Ovary (tissue), 9 donors: ENCODE results near the gene PIRT. TPM values are rescaled to one million over a fixed set of nuclear protein-coding genes. Genes with fewer than 3 reads are reported as not detected.

Experiments
- DNase-seq, 5 donors: peaks; one replicate each; pipeline ENCODE4 v3.0.0-alpha.2; 2019 to 2020
- H3K27ac ChIP-seq, 2 donors: fragments of 200-600 bp; one replicate each; pipeline versions ENCODE4 v1.5.1 to v1.8.0; 2019 to 2022
- H3K27me3 ChIP-seq: fragments of 200-600 bp; one replicate; pipeline ENCODE4 v1.8.0; 2022
- H3K36me3 ChIP-seq: fragments of 200-600 bp; sonication (generic); one replicate; pipeline ENCODE4 v1.5.1; 2019
- H3K4me1 ChIP-seq: one replicate; pipeline ENCODE4 v1.8.1; 2013; ENCODE audit warnings: mild to moderate bottlenecking, moderate library complexity; ENCODE audit not compliant: insufficient read depth
- H3K4me3 ChIP-seq: fragments of 200-600 bp; sonication (generic); one replicate; pipeline ENCODE4 v1.5.1; 2017
- H3K9me3 ChIP-seq, 2 donors: fragments of 200-600 bp in 1 of 2; sonication (generic) in 1 of 2; one replicate each; pipeline versions ENCODE4 v1.5.1 to v1.8.1; 2013 to 2019; ENCODE audit warnings: mild to moderate bottlenecking in 1 of 2, moderate library complexity in 1 of 2
- EP300 ChIP-seq: sonication (generic); formaldehyde crosslinking; IDR thresholded peaks from one replicate; pipeline ENCODE4 v1.6.1; 2017; ENCODE audit warnings: antibody characterized with exemption
- POLR2A ChIP-seq: fragments of 450-650 bp; IDR thresholded peaks from one replicate; pipeline ENCODE4 v1.6.1; 2017; ENCODE audit warnings: antibody characterized with exemption, mild to moderate bottlenecking, moderate library complexity
- WGBS, 3 donors: extraction: QIAGEN DNeasy Blood & Tissue Kit in 1 of 3; methylation state at CpG; one replicate each; pipeline versions ENCODE4 v1.1.5 to v1.1.7; 2013 to 2017; 5-methylcytosine and 5-hydroxymethylcytosine counted together
- intact Hi-C, 4 donors: fragments of 100-400 bp; cut with DNase I; formaldehyde crosslinking; loops; one replicate each; pipeline versions ENCODE4 v1.11.0 to v1.15.1; 2022 to 2023
- polyA plus RNA-seq, 2 donors: library from polyadenylated mRNA; stranded (reverse); fragments of 200-250 nt in 1 of 2; fragments of 350-450 nt in 1 of 2; fragmentation: Illumina TruSeq in 1 of 2; extraction: RNeasy Lipid Tissue Mini Kit (QIAGEN cat#74804) in 1 of 2; gene quantifications; one replicate each; pipeline ENCODE4 v1.2.3, GENCODE V29; 2013 to 2014
- total RNA-seq, 7 donors: library from RNA; depleted of rRNA in 2 of 7; stranded (reverse); fragments of >200 nt in 2 of 7; fragmentation: NEBNext Ultra II Directional in 3 of 7; extraction: Animal tissue kit (Norgen Biotek cat#: 25700) in 3 of 7; gene quantifications; one replicate each; pipeline versions ENCODE4 v1.1.0 to v1.2.4, GENCODE V29; 2016 to 2023
- TF ChIP-seq, protein P1 (sequence below), 3 donors: fragments of 450-650 bp in 2 of 3; fragments of 200-600 bp in 1 of 3; IDR thresholded peaks; one replicate each; pipeline versions ENCODE4 v1.5.1 to v1.8.0; 2016 to 2022; ENCODE audit warnings: antibody characterized with exemption in 3 of 3, mild to moderate bottlenecking in 1 of 3
- donor health status: DM: no; HTN: no; CAD: no; lungs with moderate emphysema.
- donor health status: DM: no; HTN: no; CAD: no.
- donor health status: Bipolar disorder and iron deficiency.
- donor health status: DM: yes; HTN: yes; CAD: no.
- donor health status: DM: no; HTN: no; CAD: no.
- donor health status: DM: yes; HTN: yes; CAD: no.

PIRT gene
- total and polyA plus RNA-seq, 9 donors: not detected

DNA sequence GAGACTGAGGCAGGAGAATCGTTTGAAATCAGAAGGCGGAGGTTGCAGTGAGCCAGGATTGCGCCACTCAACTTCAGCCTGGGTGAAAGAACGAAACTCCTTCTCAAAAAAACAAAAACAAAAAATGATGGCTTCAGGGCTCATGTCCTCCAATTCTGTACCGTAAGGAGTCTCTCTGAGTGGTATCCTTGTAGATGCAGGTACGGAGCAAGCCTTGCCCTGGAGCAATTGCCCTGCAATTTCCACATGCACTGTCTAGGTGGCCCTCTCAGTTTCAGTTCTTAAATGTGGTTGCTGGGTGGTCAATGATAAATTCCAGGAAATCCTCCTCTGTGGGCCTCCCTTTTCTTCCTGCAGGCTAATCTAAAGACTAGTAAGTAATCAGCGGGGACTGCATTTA, 44.6 kb downstream of the PIRT start:
- Histone ChIP-seq H3K27ac (no peak overlapping the region), H3K9me3 (no peaks in the 10 kb centered on the region), H3K27me3 (no peaks in the 10 kb centered on the region), H3K36me3 (no peaks in the 10 kb centered on the region), H3K4me3 (no peak overlapping the region), H3K4me1 (peaks cover 16% of the 10 kb centered on the region)
- intact Hi-C loops: loop anchor here in 1 of 4 donors (5.0 kb wide), 1 partner anchor 34 kb away; no protein-coding TSS in a partner anchor
- WGBS, 3 donors: 92 to 94% (median 92%) methylated on average over 7 of the region's 7 CpGs
- no peak for TF ChIP-seq POLR2A
- DNase-seq: no peak

DNA sequence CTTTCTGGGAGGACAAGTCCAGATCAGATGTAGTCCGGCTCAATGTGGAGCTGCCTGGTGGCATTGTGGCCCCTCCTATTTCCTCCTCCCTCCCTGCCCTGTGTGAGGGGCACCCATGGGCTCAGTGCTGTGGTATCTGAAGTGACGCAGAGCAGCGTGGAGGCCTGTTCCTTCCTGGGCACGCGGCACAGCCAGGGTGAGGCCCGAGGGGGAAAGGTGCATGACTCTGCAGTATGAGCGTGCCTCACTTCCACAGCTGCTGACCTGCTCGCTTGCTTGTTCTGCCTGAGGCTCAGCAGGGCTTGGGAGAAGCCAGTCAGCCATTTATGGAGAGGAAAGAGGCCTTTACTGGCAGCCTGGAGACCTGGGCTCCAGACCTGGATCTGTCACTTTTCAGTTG, 45.7 kb downstream of the PIRT start:
- no peak overlapping the region for H3K27ac ChIP-seq
- H3K4me1 ChIP-seq: peaks cover 12% of the 10 kb centered on the region
- H3K4me3 ChIP-seq: no peak overlapping the region
- no peaks in the 10 kb centered on the region for H3K36me3 ChIP-seq
- TF ChIP-seq EP300 (no peak), POLR2A (no peak)
- TF ChIP-seq, protein P1, sequence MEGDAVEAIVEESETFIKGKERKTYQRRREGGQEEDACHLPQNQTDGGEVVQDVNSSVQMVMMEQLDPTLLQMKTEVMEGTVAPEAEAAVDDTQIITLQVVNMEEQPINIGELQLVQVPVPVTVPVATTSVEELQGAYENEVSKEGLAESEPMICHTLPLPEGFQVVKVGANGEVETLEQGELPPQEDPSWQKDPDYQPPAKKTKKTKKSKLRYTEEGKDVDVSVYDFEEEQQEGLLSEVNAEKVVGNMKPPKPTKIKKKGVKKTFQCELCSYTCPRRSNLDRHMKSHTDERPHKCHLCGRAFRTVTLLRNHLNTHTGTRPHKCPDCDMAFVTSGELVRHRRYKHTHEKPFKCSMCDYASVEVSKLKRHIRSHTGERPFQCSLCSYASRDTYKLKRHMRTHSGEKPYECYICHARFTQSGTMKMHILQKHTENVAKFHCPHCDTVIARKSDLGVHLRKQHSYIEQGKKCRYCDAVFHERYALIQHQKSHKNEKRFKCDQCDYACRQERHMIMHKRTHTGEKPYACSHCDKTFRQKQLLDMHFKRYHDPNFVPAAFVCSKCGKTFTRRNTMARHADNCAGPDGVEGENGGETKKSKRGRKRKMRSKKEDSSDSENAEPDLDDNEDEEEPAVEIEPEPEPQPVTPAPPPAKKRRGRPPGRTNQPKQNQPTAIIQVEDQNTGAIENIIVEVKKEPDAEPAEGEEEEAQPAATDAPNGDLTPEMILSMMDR (IDR thresholded peaks at IDR 0.05): no peak
- 87 to 96% (median 91%) methylated on average over 8 of the region's 8 CpGs for WGBS, 3 donors
- intact Hi-C loops: loop anchor here in 1 of 4 donors (5.0 kb wide), 1 partner anchor 35 kb away; no protein-coding TSS in a partner anchor
- no peaks in the 10 kb centered on the region for H3K27me3 ChIP-seq
- no peak for DNase-seq
- no peaks in the 10 kb centered on the region for H3K9me3 ChIP-seq

DNA sequence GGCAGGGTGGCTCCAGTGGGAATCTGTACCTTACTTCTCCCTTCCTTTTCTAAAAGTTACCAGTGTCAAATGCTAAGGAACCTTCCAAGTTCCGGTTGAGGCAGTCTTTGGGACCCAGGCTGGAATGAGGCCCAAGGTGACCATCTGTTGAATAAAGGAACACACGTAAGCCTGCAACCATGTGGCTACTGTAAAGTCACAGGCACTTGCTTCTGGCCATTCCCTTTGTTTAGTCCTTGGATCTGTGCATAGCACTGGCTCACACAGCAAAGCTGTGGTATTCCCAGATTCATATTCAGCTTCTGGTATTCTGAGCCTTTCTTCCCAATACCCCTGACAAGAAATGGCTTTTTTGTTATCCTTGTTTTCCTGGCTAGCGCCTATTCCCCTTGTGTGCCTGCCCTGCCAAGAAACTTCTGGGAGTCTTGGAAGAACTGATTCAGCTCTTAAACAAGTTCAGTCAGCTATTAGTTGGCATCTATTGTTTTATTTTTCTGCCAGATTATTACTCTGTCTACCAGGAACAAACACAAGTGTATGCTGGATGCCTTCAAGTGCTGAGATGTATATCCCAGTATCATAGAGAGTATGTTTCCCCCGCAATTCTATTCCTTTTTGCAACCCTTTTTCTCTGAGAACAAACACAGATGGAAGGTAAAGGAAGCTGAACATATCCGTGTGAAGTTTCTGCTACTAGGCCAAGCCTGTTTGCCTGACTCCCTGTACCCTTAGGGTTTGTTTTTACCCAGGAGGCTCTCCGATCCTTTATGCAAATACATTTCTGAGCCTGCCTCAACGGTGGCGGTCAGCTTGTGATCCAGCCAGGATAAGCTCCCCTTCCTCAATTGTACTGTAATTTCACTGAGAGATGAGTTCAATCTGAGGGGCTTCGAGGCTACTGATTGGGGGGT, 47.1 kb downstream of the PIRT start:
- Histone ChIP-seq H3K4me3 (no peak overlapping the region), H3K9me3 (no peaks in the 10 kb centered on the region), H3K27me3 (no peaks in the 10 kb centered on the region), H3K27ac (peak overlapping the region in 1 of 2 donors; percentile 42), H3K36me3 (no peaks in the 10 kb centered on the region), H3K4me1 (peaks cover 12% of the 10 kb centered on the region)
- TF ChIP-seq, protein P1 (IDR thresholded peaks at IDR 0.05): no peak
- no peak for TF ChIP-seq POLR2A
- TF ChIP-seq EP300: no peak
- intact Hi-C loops: loop anchor here in 1 of 4 donors (5.0 kb wide), 1 partner anchor 37 kb away; no protein-coding TSS in a partner anchor
- peak in 4 of 5 donors; percentile 41 to 49 (median 47) for DNase-seq
- 39 to 44% (median 44%) methylated on average over 9 of the region's 9 CpGs for WGBS, 3 donors

DNA sequence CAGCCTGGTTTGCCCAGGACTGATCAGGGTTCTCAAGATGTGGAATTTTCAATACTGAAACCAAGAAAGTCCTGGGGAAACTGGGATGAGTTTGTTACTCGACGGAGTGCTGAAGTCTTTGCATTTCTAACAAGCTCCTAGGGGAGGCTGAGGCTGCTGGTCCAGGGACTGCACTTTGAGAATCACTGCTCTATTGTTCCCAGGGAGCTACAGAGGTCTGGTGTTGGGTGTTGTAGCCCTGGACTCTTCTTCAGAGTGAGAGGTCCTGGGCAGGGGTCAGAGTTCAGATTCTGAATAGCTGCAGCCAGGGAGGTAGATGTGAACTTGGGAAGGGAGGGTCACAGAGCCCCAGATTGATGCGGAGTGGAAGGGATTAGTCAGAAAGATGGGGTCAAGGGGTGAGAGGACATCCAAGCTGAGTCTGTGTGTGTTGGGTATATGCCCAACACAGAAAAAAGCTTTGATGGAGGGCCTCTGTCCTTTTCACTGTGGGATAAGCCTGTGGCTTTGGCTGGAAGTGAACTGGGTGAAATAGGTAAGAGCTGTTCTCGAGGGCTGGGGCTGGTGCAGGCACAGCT, 48.1 kb downstream of the PIRT start:
- 54 to 59% (median 55%) methylated on average over 4 of the region's 4 CpGs for WGBS, 3 donors
- Histone ChIP-seq H3K4me3 (no peak overlapping the region), H3K9me3 (no peaks in the 10 kb centered on the region), H3K36me3 (no peaks in the 10 kb centered on the region), H3K4me1 (peaks cover 12% of the 10 kb centered on the region), H3K27ac (peak overlapping the region; percentile 12 to 42), H3K27me3 (no peaks in the 10 kb centered on the region)
- DNase-seq: no peak
- TF ChIP-seq EP300: no peak
- TF ChIP-seq POLR2A: no peak
- TF ChIP-seq, protein P1 (IDR thresholded peaks at IDR 0.05): no peak
- intact Hi-C loops: loop anchor here in 1 of 4 donors (5.0 kb wide), 1 partner anchor 38 kb away; no protein-coding TSS in a partner anchor
